Activated T-helper 1 cell treated with Interleukin-2 at 50 U/mL for 16 hours (primary cell): ENCODE measurements around the gene LAMP5.

Source experiments
- DNase-seq: peaks from one replicate; pipeline ENCODE4 v3.0.0-alpha.2; 2020; ENCODE audit warnings: low read depth

Gene LAMP5

GRCh38 chr20:9535449-9535848, 21.1 kb downstream of the LAMP5 start:
- DNase-seq: no peak

- no peak for DNase-seq
Observed at GRCh38 chr20:9543214-9543613, 28.8 kb downstream of the LAMP5 start.

- DNase-seq: no peak
Observed at GRCh38 chr20:9550283-9550682, 35.9 kb downstream of the LAMP5 start.

GRCh38 chr20:9550871-9551270, 36.5 kb downstream of the LAMP5 start:
- DNase-seq: no peak

DNA sequence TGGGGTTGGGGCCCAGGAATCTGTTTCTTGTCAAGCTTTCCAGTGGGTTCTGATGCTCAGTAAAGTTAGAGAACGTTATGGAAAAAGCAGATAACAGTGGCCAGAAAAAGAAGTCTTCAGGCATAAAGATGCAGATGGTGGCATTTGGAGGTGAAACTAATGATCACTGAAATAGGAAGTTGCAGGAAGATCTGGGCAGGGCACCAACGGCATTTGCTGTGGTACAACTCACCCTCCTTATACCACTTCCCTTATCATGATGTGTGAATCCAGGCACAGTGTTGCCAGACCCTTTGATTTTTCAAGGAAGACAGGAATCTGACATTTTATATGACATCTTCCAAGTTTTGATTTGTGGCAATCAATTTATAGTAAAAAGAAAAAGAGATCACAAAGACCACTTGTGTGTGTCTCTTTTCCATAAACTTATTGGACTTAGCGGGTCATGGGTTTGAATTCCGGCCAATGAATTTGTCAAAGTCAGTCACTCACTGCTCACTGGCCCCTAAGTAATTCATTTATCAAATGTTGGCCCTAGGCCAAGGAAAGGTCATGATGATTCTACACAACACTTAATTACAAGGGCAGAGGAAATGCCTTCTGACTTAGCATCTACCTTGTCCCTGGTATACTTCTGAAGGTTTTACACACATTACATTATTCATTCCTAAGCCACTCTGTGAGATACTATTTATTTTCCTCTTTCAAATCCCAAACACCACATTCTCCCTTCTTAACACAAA, 37.6 kb downstream of the LAMP5 start:
- DNase-seq: no peak

GRCh38 chr20:9555781-9556180, 41.4 kb downstream of the LAMP5 start:
- no peak for DNase-seq

GRCh38 chr20:9557411-9557810, 43.0 kb downstream of the LAMP5 start:
- no peak for DNase-seq

DNA sequence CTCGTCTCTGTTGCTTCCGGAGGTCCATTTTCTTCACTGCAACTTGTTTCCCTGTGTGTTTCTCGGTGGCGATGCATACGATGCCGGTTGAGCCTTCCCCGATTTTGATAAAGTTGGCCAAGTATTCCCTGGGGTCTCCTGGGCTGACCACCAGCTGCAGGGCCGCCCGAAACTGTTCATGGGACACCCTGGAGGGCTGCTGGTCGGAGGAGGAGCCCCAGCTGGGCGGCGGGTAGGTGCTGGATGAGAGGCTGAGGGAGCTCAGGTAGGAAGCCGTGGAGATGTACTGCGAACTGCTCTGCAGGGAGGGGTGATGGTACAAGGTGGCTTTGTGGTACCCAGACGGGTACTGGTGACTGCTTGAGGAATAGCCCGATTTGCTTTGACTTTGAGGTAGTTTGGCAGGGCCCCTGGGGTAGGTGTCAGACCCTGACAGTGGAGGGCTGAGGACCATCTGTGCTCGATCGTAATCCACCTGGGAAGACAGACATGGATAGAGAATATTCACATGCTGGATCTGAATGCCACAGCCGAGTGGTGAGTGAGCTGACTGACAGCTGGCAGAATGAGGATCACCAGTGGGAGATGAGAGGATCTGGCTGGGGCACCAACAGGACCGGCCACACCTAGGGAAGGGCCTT, 51.6 kb downstream of the LAMP5 start:
- no peak for DNase-seq

GRCh38 chr20:9566977-9567376, 52.6 kb downstream of the LAMP5 start:
- no peak for DNase-seq

GRCh38 chr20:9570612-9571011, 56.2 kb downstream of the LAMP5 start:
- no peak for DNase-seq

- no peak for DNase-seq
Observed at GRCh38 chr20:9571783-9572182, 57.4 kb downstream of the LAMP5 start.

DNA sequence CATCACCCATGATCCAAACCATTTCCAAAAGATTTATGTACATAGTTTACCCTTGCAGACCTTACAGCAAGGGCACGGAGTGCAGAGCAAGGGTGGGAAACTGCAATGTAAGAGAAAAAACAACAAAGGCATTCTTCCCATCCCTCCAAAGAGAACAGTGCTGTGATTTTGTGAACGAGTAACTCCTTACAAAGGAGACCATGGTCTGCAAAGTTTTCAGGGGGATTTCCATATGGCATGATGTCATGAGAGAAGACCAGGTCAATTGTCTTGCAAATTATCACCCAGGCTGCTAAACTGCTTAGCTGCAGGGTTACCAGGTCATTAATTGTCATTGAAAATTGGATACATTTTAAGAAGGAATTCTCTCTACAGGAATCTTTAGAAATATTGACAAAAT, 58.3 kb downstream of the LAMP5 start:
- DNase-seq: no peak

- DNase-seq: no peak
Observed at GRCh38 chr20:9573335-9574151, 59.2 kb downstream of the LAMP5 start.

- no peak for DNase-seq
Observed at GRCh38 chr20:9574181-9574580, 59.8 kb downstream of the LAMP5 start.

DNA sequence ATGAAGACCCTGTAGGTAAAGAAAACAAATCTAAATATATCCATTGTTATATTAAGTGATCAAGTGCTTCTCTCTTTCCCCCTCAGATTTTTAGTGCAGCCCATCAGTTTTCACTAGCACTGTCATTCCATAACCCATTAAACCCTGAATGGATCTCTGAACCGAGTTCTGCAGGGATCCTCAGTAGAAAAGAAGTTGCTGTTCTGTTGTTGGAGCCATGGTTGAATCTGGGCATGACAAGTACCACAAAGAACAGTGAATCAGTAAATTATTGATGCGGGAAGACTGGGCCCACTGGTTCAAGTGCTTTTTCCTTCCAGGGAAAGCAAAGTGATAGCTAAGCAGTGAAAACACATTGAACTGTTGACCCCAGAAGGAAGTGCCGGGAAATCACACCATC, 60.4 kb downstream of the LAMP5 start:
- DNase-seq: no peak

DNA sequence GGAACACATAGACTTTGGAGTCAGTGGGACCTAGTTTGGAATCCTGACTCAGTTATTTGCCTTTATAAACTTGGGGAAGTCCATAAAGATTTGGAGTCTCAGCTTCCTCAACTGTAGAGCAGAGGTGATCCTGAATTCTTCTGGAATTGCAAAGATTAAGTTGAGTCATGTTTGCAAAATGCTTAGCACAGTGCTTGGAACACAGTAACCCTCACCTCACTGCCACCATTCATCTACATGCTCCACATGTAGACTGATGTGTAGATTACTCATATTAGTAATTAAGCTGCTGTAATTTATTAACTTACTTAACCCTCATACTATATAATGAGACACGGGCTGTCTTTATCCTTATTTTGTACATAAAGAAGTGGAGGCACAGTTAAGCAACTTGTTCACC, 61.4 kb downstream of the LAMP5 start:
- no peak for DNase-seq

GRCh38 chr20:9576695-9577094, 62.3 kb downstream of the LAMP5 start:
- DNase-seq: no peak

DNA sequence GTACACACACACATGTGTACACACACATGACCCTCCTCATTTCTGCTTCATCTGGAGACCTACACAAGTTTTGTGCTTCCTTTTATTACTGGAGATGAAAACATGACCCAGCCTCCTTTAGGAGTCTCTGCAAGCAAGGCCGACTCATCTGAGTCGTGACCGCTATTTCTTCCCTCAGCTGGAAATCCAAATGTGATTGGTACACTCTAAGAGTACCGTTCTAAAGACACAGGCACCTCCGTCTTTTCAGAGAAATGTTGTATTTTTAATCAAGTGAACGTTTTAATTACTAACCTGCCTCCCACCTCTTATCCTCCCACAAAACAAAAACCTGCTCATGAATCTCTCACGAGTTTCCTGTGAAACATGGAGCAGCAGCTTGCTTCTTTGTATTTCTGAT, 63.0 kb downstream of the LAMP5 start:
- no peak for DNase-seq

- no peak for DNase-seq
Observed at GRCh38 chr20:9578594-9578993, 64.2 kb downstream of the LAMP5 start.
